WTC11 (cell line): Measurements from ENCODE around the gene USP17L25. TPM values are rescaled to one million over a fixed set of nuclear protein-coding genes. Genes with fewer than 3 reads are reported as not detected.

Experiments used
- total RNA-seq: library from RNA; stranded (reverse); gene quantifications from 3 replicates; pipeline ENCODE4 v1.2.3, GENCODE V29; 2021

USP17L25 gene
- total RNA-seq, 1 experiment from 2014 or later: not detected

Other genes with a start within 250 kb of the USP17L25 start
- 0.09 to 0.11 TPM in 2 of 3 replicates, not detected in the other for gene FAM90A26, start 159.5 kb upstream of the USP17L25 start, total RNA-seq
- gene USP17L10, start 119.3 kb upstream of the USP17L25 start, total RNA-seq: not detected in 3 replicates
- not detected in 3 replicates for gene USP17L11, start 114.5 kb upstream of the USP17L25 start, total RNA-seq
- not detected in 3 replicates for gene USP17L12, start 109.8 kb upstream of the USP17L25 start, total RNA-seq
- gene USP17L13, start 105.0 kb upstream of the USP17L25 start, total RNA-seq: not detected in 3 replicates
- not detected in 3 replicates for gene USP17L15, start 95.5 kb upstream of the USP17L25 start, total RNA-seq
- gene USP17L17, start 86.0 kb upstream of the USP17L25 start, total RNA-seq: not detected in 3 replicates
- gene USP17L18, start 81.3 kb upstream of the USP17L25 start, total RNA-seq: not detected in 3 replicates
- gene USP17L19, start 76.5 kb upstream of the USP17L25 start, total RNA-seq: not detected in 3 replicates
- not detected in 3 replicates for gene USP17L20, start 71.8 kb upstream of the USP17L25 start, total RNA-seq
- not detected in 3 replicates for gene USP17L21, start 67.0 kb upstream of the USP17L25 start, total RNA-seq
- gene USP17L22, start 62.3 kb upstream of the USP17L25 start, total RNA-seq: not detected in 3 replicates
- not detected in 3 replicates for gene USP17L24, start 4.7 kb upstream of the USP17L25 start, total RNA-seq
- not detected in 3 replicates for gene USP17L26, start 4.7 kb downstream of the USP17L25 start, total RNA-seq
- gene USP17L5, start 9.5 kb downstream of the USP17L25 start, total RNA-seq: not detected in 3 replicates
- gene USP17L27, start 14.2 kb downstream of the USP17L25 start, total RNA-seq: not detected in 3 replicates
- gene USP17L28, start 19.0 kb downstream of the USP17L25 start, total RNA-seq: not detected in 3 replicates
- not detected in 3 replicates for gene USP17L29, start 23.7 kb downstream of the USP17L25 start, total RNA-seq
- not detected in 3 replicates for gene USP17L30, start 33.2 kb downstream of the USP17L25 start, total RNA-seq
- not detected in 3 replicates for gene DEFB131A, start 114.5 kb downstream of the USP17L25 start, total RNA-seq